H1 (cell line): ENCODE measurements around the gene RBM19. TPM values are rescaled to one million over a fixed set of nuclear protein-coding genes. Genes with fewer than 3 reads are reported as not detected.
A peak's percentile ranks its signal among the peaks of the same experiment; 100 is the strongest.

Experiments used
- BACH1 ChIP-seq: IDR thresholded peaks from 2 replicates; pipeline ENCODE4 v1.6.1; 2012; ENCODE audit warnings: low read length, improper control_type of control experiment
- CBX8 ChIP-seq: fragments of 300-800, 300-1000 bp; sonication (generic); IDR thresholded peaks from 2 replicates; pipeline ENCODE4 v1.7.1; 2016; ENCODE audit warnings: low read depth, low read length, borderline replicate concordance
- CTBP2 ChIP-seq: IDR thresholded peaks from 2 replicates; pipeline ENCODE4 v1.7.0; 2011; ENCODE audit warnings: borderline replicate concordance, mild to moderate bottlenecking, moderate library complexity, mixed read lengths, low read length; ENCODE audit not compliant: insufficient read depth, insufficient read length
- EP300 ChIP-seq, 2 experiments: IDR thresholded peaks; 1 replicate in 1 of 2; 2 replicates in 1 of 2; pipeline ENCODE4 v1.6.1; 2011 to 2012; ENCODE audit warnings: low read depth in 2 of 2, low read length in 2 of 2, mild to moderate bottlenecking in 2 of 2, borderline replicate concordance in 1 of 2, inconsistent platforms in 1 of 2, moderate library complexity in 1 of 2
- KDM1A ChIP-seq: fragments of 200-600, 300-600 bp; sonication (generic); IDR thresholded peaks from 2 replicates; pipeline ENCODE4 v1.7.1; 2016; ENCODE audit warnings: mild to moderate bottlenecking, low read length, borderline replicate concordance
- KDM4A ChIP-seq: IDR thresholded peaks from one replicate; pipeline ENCODE4 v1.7.1; 2012; ENCODE audit warnings: low read depth, mild to moderate bottlenecking, moderate library complexity, low read length, inconsistent platforms; ENCODE audit not compliant: severe bottlenecking
- POU5F1 ChIP-seq: IDR thresholded peaks from 2 replicates; pipeline ENCODE4 v1.6.1; 2011; ENCODE audit warnings: low read depth, mild to moderate bottlenecking, low read length, moderate library complexity
- RNF2 ChIP-seq: fragments of 200-900, 300-1000 bp; sonication (generic); IDR thresholded peaks from 2 replicates; pipeline ENCODE4 v1.7.1; 2016; ENCODE audit warnings: borderline replicate concordance, low read depth, mild to moderate bottlenecking, antibody characterized with exemption, low read length; ENCODE audit not compliant: poor library complexity, severe bottlenecking; ENCODE audit errors: missing control alignments
- SP2 ChIP-seq: IDR thresholded peaks from 2 replicates; pipeline ENCODE4 v1.6.1; 2012; ENCODE audit warnings: mild to moderate bottlenecking, low read length, inconsistent platforms
- SP4 ChIP-seq: IDR thresholded peaks from 2 replicates; pipeline ENCODE4 v1.6.1; 2012; ENCODE audit warnings: low read length, inconsistent platforms
- SUZ12 ChIP-seq: fragments of 200-600 bp; sonication (generic); IDR thresholded peaks from 2 replicates; pipeline ENCODE4 v1.6.1; 2012; ENCODE audit warnings: mild to moderate bottlenecking, inconsistent platforms, low read length, moderate library complexity, mixed read lengths
- YY1 ChIP-seq: IDR thresholded peaks from 2 replicates; pipeline ENCODE4 v1.6.1; 2011; ENCODE audit warnings: low read depth, mild to moderate bottlenecking, low read length
- polyA plus RNA-seq, 7 experiments: library from polyadenylated mRNA; depleted of rRNA in 3 of 7; stranded (reverse) in 5 of 7; unstranded in 2 of 7; fragments of >200 nt in 5 of 7; fragments of 200-250 nt in 2 of 7; gene quantifications; 1 replicate in 5 of 7; 2 replicates in 1 of 7; 4 replicates in 1 of 7; pipeline versions ENCODE4 v1.2.1 to v1.2.3, GENCODE V29; 2011 to 2013; ENCODE audit warnings: missing spikeins in 2 of 7, mixed read lengths in 2 of 7
- total RNA-seq: library from RNA; stranded (reverse); fragmentation: NEBNext Ultra II Directional; extraction: Animal tissue kit (Norgen Biotek cat#: 25700); gene quantifications from 2 replicates; pipeline ENCODE4 v1.2.1, GENCODE V29; 2021
- TF ChIP-seq, protein P1 (sequence below): IDR thresholded peaks from 2 replicates; pipeline ENCODE4 v1.6.1; 2011; ENCODE audit warnings: low read length, improper control_type of control experiment
- TF ChIP-seq, protein P2 (sequence below): IDR thresholded peaks from 2 replicates; pipeline ENCODE4 v1.6.1; 2012; ENCODE audit warnings: inconsistent platforms
- TF ChIP-seq, protein P3 (sequence below): IDR thresholded peaks from 2 replicates; pipeline ENCODE4 v1.6.1; 2012; ENCODE audit warnings: inconsistent platforms

Gene RBM19
- total and polyA plus RNA-seq, 2 of the 8 experiments (the other 6 are each of a cell fraction or from before 2014, with no cell fraction given), result 23.4 to 61.9 TPM

DNA sequence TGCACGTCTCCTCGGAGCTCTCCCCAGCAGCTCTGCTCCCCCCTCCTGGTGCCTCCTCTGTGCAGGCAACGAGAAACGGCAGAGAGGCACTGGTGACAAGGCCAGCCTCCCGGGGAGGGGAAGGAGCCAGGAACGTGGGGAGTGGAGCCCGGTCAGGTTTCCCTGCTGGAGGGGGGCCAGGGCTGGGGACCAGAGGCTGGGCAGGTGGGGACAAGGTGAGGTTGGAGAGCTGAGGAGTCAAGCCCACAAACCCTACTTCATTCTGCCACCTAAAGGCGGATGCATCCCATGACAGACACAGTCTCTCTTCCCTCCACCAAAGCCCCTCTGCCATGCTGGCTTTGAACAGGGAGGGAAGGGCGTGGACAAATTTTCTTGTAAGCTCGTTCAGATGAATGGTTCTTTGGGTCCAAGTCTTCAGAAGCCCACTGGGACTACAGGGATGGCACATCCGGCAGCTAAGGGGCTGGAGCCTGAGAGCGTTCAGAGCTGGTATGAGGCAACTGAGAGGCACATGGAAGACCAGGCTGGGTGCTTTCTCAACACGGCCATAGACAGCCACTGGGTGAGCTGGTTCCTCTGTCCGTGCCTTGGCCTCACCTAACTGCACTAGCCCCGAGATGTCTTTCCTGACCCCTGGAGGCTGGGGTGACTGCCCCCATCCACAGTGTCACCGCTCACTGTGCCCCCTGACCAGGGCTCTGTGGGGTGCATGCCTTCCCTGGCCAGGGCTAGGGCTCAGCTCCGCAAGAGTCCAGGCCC is 105.9 kb downstream of the RBM19 start (continued):
- TF ChIP-seq EP300 (IDR thresholded peaks at IDR 0.05; ENCODE audit: borderline replicate concordance in 1 of 2, low read depth in 2 of 2, low read length in 2 of 2) (no peak), RNF2 (no peak), BACH1 (no peak), CBX8 (no peak), SP4 (no peak), CTBP2 (no peak), SUZ12 (no peak), SP2 (no peak), KDM1A (no peak), KDM4A (no peak), YY1 (no peak), POU5F1 (no peak)
- TF ChIP-seq, protein P1, sequence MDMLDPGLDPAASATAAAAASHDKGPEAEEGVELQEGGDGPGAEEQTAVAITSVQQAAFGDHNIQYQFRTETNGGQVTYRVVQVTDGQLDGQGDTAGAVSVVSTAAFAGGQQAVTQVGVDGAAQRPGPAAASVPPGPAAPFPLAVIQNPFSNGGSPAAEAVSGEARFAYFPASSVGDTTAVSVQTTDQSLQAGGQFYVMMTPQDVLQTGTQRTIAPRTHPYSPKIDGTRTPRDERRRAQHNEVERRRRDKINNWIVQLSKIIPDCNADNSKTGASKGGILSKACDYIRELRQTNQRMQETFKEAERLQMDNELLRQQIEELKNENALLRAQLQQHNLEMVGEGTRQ, result no peak
- TF ChIP-seq, protein P2, sequence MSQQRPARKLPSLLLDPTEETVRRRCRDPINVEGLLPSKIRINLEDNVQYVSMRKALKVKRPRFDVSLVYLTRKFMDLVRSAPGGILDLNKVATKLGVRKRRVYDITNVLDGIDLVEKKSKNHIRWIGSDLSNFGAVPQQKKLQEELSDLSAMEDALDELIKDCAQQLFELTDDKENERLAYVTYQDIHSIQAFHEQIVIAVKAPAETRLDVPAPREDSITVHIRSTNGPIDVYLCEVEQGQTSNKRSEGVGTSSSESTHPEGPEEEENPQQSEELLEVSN, result peak; percentile 45; the same call in 1 of the 2 replicates
- TF ChIP-seq, protein P3, sequence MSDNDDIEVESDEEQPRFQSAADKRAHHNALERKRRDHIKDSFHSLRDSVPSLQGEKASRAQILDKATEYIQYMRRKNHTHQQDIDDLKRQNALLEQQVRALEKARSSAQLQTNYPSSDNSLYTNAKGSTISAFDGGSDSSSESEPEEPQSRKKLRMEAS, result no peak
